ENCODE data around the gene POU4F3. TPM values are rescaled to one million over a fixed set of nuclear protein-coding genes. Genes with fewer than 3 reads are reported as not detected.

Gene POU4F3
- total RNA-seq, 1 donor from 2014 or later = not detected

DNA sequence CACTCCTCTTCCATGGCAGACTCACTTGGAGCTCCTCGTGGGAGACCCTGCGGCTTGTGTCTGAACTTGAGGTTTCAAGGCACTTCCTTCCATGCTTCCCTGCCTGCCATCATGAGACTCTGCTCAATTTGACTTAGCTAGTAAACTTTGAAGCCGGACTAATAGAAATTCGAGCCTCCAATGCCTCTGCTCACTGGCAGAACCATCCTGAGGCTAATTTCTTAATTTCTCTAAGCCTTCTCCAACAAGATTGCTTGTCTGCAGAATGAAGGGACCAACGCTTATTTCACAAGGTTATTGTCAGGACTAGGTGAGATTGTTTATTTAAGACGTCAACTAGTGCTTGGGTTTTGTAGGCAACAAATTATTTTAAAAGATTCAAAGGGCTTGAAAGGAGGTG is 3.2 kb downstream of the POU4F3 start:
- H3K9me3 ChIP-seq = no peaks in the 10 kb centered on the region
- no peak for DNase-seq (ENCODE audit: low spot score in 2 of 2)
- no peak overlapping the region for H3K27ac ChIP-seq
- H3K36me3 ChIP-seq = no peaks in the 10 kb centered on the region
- intact Hi-C loops (cut with DNase I) = no loop called here
- H3K27me3 ChIP-seq = peaks cover 16% of the 10 kb centered on the region
- no peak for TF ChIP-seq CTCF (IDR thresholded peaks at IDR 0.05)
- H3K4me3 ChIP-seq = no peak overlapping the region
- H3K4me1 ChIP-seq = peaks cover 0 to 5% of the 10 kb centered on the region in 2 donors

GRCh38 chr5:146342519-146342881 is 3.9 kb downstream of the POU4F3 start:
- Histone ChIP-seq H3K36me3 (no peaks in the 10 kb centered on the region), H3K27me3 (peaks cover 16% of the 10 kb centered on the region), H3K9me3 (no peaks in the 10 kb centered on the region), H3K27ac (no peak overlapping the region), H3K4me1 (peaks cover 0 to 5% of the 10 kb centered on the region in 2 donors), H3K4me3 (no peak overlapping the region)
- intact Hi-C loops (cut with DNase I) = no loop called here
- no peak for TF ChIP-seq CTCF (IDR thresholded peaks at IDR 0.05)
- DNase-seq (ENCODE audit: low spot score in 2 of 2) = no peak

GRCh38 chr5:146342882-146343865 is 4.5 kb downstream of the POU4F3 start:
- peaks cover 16% of the 10 kb centered on the region for H3K27me3 ChIP-seq
- DNase-seq (ENCODE audit: low spot score in 2 of 2) = no peak
- no peak overlapping the region for H3K4me3 ChIP-seq
- no peak for TF ChIP-seq CTCF (IDR thresholded peaks at IDR 0.05)
- H3K27ac ChIP-seq = no peak overlapping the region
- intact Hi-C loops (cut with DNase I) = no loop called here
- H3K4me1 ChIP-seq = peaks cover 0 to 5% of the 10 kb centered on the region in 2 donors
- H3K9me3 ChIP-seq = no peaks in the 10 kb centered on the region
- no peaks in the 10 kb centered on the region for H3K36me3 ChIP-seq

GRCh38 chr5:146344155-146345118 is 5.8 kb downstream of the POU4F3 start:
- H3K27ac ChIP-seq = no peak overlapping the region
- no peak for TF ChIP-seq CTCF (IDR thresholded peaks at IDR 0.05)
- no peaks in the 10 kb centered on the region for H3K9me3 ChIP-seq
- peaks cover 12% of the 10 kb centered on the region for H3K27me3 ChIP-seq
- no peaks in the 10 kb centered on the region for H3K36me3 ChIP-seq
- intact Hi-C loops (cut with DNase I) = no loop called here
- peaks cover 0 to 5% of the 10 kb centered on the region in 2 donors for H3K4me1 ChIP-seq
- H3K4me3 ChIP-seq = peak overlapping the region in 1 of 2 donors; percentile 40
- DNase-seq (ENCODE audit: low spot score in 2 of 2) = no peak

- Histone ChIP-seq H3K9me3 (no peaks in the 10 kb centered on the region), H3K36me3 (no peaks in the 10 kb centered on the region), H3K27ac (no peak overlapping the region), H3K27me3 (peaks cover 5% of the 10 kb centered on the region), H3K4me1 (peaks cover 0 to 3% of the 10 kb centered on the region in 2 donors), H3K4me3 (peak overlapping the region in 1 of 2 donors; percentile 40)
- no peak for DNase-seq (ENCODE audit: low spot score in 2 of 2)
- intact Hi-C loops (cut with DNase I) = no loop called here
- TF ChIP-seq CTCF (IDR thresholded peaks at IDR 0.05) = no peak
Observed at GRCh38 chr5:146345240-146345577, 6.6 kb downstream of the POU4F3 start.
